Stomach (tissue), 4 donors: ENCODE measurements around the gene TANC1.

Experiments used
- CTCF ChIP-seq, 7 experiments: fragments of 450-650 bp in 4 of 7; fragments of 200-600 bp in 3 of 7; sonication (generic) in 3 of 7; IDR thresholded peaks; one replicate each; pipeline ENCODE4 v1.5.1; 2016 to 2019; ENCODE audit warnings: antibody characterized with exemption in 7 of 7, control low read depth in 2 of 7, mild to moderate bottlenecking in 1 of 7
- POLR2A ChIP-seq, 4 donors: fragments of 450-650 bp; IDR thresholded peaks; one replicate each; pipeline ENCODE4 v1.6.1; 2016; ENCODE audit warnings: antibody characterized with exemption in 4 of 4, control low read depth in 2 of 4, mild to moderate bottlenecking in 1 of 4, moderate library complexity in 1 of 4
- POLR2AphosphoS5 ChIP-seq, 3 donors: sonication (generic); formaldehyde crosslinking; IDR thresholded peaks; one replicate each; pipeline ENCODE4 v1.6.1; 2016; ENCODE audit warnings: antibody characterized with exemption in 3 of 3

GRCh38 chr2:159137511-159138241 lies 169.2 kb downstream of the TANC1 start:
- TF ChIP-seq CTCF (IDR thresholded peaks at IDR 0.05) (no peak), POLR2A (IDR thresholded peaks at IDR 0.05) (no peak), POLR2AphosphoS5 (IDR thresholded peaks at IDR 0.05) (no peak)
